HL-60 (cell line): ENCODE data around the gene ENTPD3.
"Not testable (repeated sequence)": the region's sequence is repeated elsewhere in the genome, so short reads cannot be mapped to it uniquely, and the experiment has no call there.

Experiments used
- CTCF ChIP-seq: IDR thresholded peaks from one replicate; pipeline ENCODE4 v1.5.1; 2011; ENCODE audit warnings: low read length, control low read depth, inconsistent platforms; ENCODE audit not compliant: insufficient read depth
- GABPA ChIP-seq: IDR thresholded peaks from 2 replicates; pipeline ENCODE4 v1.6.1; 2012; ENCODE audit warnings: low read depth
- POLR2AphosphoS5 ChIP-seq: IDR thresholded peaks from 2 replicates; pipeline ENCODE4 v1.6.1; 2012; ENCODE audit warnings: low read depth
- REST ChIP-seq: IDR thresholded peaks from 2 replicates; pipeline ENCODE4 v1.6.1; 2012; ENCODE audit warnings: low read depth; ENCODE audit not compliant: insufficient replicate concordance
- SPI1 ChIP-seq: IDR thresholded peaks from 2 replicates; pipeline ENCODE4 v1.6.1; 2012; ENCODE audit warnings: low read depth, mild to moderate bottlenecking, borderline replicate concordance

GRCh38 chr3:40460481-40460880 is 73.5 kb downstream of the ENTPD3 start:
- not testable (repeated sequence) for TF ChIP-seq CTCF, POLR2AphosphoS5, REST, SPI1, GABPA
